GM13977 (cell line): ENCODE data around the gene PERCC1.

Experiments used
- DNase-seq: peaks from one replicate; pipeline ENCODE4 v3.0.0; 2012; ENCODE audit warnings: low spot score
- CTCF ChIP-seq: IDR thresholded peaks from 2 replicates; pipeline ENCODE4 v1.5.1; 2012; ENCODE audit warnings: mild to moderate bottlenecking, control low read depth; ENCODE audit not compliant: insufficient read depth; ENCODE audit errors: extremely low read depth, missing control alignments
- in situ Hi-C: fragments of 300-500 bp; cut with MboI; formaldehyde crosslinking; loops from one replicate; pipeline ENCODE4 v1.12.0; 2022; ENCODE audit warnings: low sequenced_read_pairs, low pct_unique_long_range_greater_than_20kb, mixed read lengths, inconsistent platforms; ENCODE audit not compliant: unreplicated experiment

PERCC1 gene

DNA sequence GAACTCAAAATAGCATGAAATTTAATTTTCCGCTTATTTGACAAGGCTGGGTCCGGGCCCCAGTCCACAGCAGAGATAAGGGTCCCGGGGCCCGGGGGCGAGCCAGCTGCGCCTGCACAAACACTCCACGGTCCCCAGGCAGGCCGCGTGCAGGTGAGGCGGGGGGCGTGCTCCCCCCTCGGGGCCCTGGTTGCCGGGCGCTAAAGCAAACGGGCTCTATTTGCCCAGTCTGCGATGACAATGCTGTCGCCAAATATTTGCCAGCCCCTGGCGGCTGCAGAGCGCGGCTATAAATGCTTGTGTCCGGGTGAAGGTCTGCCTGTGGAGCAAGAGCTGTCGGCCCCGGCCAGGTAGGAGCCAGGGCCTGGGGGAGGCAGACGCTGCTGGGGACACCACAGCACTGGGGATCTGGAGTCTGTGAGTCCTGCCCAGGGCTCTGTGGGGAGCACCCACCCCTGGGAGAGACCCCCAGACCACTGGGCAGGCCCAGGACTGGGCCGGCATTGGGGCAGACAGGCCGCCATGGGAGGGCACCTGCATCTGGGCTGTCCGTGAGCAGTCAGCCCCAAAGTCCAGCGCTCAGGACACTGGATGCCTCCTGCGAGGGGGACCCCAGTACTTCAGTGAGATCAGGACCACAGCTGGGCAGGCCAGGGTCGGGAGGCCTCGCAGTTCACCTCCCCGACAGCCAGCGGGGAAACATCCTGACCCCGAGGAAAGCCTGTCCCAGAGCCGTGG, at the start of gene PERCC1:
Gene PERCC1 (plus strand): TSS at position 320 of the 738 bp plus-strand sequence. CDS start 1,516 bp downstream, outside the sequence.
- no peak for TF ChIP-seq CTCF
- in situ Hi-C loops = no loop called here
- DNase-seq = no peak

- no peak for DNase-seq
- in situ Hi-C loops = no loop called here
- no peak for TF ChIP-seq CTCF
Observed at GRCh38 chr16:1381612-1382406, 49.1 kb upstream of the PERCC1 start.

DNA sequence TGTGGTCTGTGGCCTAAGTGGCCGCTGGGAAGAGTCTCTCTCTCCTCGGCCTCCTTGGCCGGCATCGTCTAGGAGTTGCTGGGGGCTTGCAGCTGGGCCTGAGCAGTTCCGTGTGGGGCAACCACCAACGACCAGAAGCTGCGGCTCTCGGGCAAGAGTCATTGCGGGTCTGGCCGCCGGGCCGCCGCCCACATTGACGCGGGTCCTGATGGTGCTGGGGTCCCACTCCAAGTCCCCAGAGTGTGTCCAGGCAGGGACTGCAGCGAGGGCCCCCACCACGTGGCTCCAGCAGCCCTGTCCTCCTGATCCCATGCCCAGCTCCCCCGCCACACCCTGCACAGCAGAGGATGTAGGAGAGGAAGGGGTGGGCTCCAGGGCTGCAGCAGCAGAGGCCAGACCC, 47.3 kb upstream of the PERCC1 start:
- TF ChIP-seq CTCF = no peak
- in situ Hi-C loops = no loop called here
- DNase-seq = no peak

- TF ChIP-seq CTCF = no peak
- DNase-seq = no peak
- in situ Hi-C loops = no loop called here
Observed at GRCh38 chr16:1385232-1385631, 45.6 kb upstream of the PERCC1 start.

DNA sequence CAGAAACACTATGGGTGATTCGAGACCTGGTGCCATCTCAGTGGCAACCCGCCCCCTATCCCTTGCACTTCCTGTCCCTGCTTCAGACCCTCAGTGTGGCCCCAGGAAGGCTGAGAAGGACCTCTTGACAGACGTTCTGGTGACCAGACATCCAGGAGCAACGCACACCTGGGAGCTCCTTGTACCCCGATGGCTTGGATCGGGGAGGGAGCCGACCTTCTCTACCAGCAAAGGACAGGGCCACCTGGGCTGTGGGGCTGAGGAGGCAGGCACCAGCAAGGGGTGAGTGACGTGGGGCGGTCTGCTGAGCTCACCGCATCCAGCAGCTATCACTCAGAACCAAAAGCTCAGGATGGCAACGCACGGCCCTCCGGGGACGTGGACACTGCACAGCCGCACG, 43.5 kb upstream of the PERCC1 start:
- no peak for TF ChIP-seq CTCF
- in situ Hi-C loops = no loop called here
- no peak for DNase-seq

GRCh38 chr16:1389762-1390161, 41.1 kb upstream of the PERCC1 start:
- in situ Hi-C loops = no loop called here
- no peak for TF ChIP-seq CTCF
- no peak for DNase-seq
